Endometrial microvascular endothelial cells (primary cell): ENCODE data around the gene OS9. TPM values are rescaled to one million over a fixed set of nuclear protein-coding genes. Genes with fewer than 3 reads are reported as not detected.

ENCODE experiments used
- in situ Hi-C: cut with HindIII; loops from 2 replicates; pipeline ENCODE4 v1.10.0; 2017; ENCODE audit warnings: low sequenced_read_pairs, low pct_unique_long_range_greater_than_20kb; ENCODE audit errors: inconsistent ontology term
- total RNA-seq: library from RNA; depleted of rRNA; stranded (reverse); fragments of >200 nt; gene quantifications from one replicate; pipeline ENCODE4 v1.2.3, GENCODE V29; 2015; ENCODE audit errors: inconsistent ontology term

Gene OS9
- total RNA-seq, 1 donor from 2014 or later, result 295 TPM

DNA sequence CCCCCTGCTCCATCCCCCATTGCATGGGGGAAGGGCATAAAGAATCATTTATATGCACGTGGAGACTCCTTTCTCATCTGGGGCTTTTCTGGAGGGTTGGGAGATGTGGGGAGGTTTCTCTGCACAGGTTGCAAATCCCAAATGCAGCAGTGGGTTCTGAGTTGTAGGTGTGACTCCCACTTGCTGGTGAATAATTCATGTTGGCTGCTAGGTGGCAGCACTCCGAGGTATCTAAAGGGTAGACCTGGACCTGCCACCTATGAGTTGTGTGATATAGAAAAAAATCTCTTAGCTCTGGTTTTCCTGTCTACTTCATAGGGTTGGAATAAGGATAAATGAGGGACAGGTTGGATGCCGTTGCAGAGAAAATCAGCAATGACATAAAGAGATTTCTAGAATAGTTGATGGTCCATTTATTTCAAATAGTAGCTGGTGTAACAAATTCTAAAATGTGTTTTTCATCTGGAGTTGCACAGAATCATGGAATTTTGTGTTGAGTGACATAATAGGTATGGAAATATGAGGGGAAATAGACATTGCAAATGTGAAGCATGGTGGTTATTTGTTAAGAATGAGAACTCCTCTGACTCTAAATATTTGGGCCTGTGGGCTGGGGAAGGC lies 65.5 kb downstream of the OS9 start:
- in situ Hi-C loops, result no loop called here

DNA sequence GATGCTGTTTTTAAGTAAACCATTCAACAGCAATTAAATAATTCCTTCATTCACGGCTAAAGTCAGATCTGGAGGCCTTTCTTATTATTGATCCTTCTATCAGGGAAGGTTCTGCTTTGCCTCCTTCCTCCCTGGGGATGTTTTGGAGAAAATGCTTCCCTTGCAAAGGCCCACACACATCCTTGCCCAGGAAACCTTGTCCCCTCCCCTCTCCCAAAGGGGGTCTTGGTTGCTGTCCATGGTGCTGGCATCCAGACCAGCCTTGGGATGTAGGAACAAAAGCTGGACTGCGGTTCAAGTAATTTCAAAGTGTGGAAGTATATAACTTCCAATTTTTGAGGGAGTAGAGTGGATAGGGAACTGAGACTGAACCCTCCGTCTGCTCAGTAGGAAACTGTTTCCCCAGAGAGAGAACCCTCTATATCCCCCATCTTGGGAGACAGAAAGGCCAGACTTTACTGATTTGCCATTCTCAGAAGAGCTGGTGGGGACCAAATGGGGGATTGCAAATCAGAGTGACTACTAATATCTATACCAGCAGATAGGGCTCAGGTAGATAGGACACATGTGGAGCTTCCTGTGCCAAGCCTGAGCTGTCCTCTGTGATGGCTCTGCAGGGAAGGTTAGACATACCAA lies 66.5 kb downstream of the OS9 start:
- in situ Hi-C loops, result no loop called here

DNA sequence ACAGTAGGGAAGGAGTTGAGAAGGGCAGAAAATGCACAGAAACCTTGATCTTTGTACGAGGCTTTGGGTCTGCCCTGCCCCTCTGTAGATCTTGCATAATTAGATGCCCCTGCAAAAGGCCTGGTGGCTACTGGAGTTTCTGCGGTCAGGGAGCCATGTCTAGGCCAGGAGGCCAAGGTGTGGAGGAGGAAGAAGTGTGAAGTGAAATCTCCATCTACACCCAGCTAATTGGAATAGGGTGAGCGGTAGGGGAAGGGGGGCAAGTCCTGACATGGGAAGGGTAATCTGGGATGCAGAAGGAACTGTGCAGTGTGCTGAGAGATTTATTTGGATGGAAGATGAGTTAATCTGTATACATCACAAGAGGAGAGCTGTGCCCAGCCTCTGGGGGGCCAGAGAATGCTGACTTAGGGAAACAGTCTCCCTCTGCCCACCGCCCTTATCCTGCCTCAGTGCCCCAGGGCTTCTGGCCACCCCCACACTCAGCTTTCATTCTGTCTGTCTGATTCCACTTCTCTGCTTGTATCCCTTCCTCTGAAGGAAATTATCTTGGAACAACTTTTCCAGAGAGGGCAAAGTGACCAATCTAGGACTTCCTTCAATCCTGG lies 67.6 kb downstream of the OS9 start:
- in situ Hi-C loops, result no loop called here

DNA sequence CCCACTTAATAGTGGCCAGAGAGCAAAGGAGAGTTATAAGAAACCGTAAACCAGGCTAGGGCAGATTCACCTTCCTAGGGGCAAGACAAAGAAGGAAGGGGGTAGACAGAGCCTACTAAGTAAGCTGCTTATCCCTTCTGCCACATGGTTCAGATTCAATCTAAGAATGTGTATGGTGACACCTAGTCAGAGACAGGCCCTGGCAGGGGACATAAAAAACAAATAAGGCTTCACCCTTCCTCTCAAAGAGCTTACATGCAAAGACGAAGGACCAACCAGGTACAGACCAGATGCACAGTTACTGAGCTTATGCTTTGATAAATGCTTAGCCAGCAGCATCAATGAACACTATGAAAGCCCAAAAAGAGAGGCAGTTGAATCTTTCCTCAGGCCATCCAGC lies 68.5 kb downstream of the OS9 start:
- in situ Hi-C loops, result no loop called here

DNA sequence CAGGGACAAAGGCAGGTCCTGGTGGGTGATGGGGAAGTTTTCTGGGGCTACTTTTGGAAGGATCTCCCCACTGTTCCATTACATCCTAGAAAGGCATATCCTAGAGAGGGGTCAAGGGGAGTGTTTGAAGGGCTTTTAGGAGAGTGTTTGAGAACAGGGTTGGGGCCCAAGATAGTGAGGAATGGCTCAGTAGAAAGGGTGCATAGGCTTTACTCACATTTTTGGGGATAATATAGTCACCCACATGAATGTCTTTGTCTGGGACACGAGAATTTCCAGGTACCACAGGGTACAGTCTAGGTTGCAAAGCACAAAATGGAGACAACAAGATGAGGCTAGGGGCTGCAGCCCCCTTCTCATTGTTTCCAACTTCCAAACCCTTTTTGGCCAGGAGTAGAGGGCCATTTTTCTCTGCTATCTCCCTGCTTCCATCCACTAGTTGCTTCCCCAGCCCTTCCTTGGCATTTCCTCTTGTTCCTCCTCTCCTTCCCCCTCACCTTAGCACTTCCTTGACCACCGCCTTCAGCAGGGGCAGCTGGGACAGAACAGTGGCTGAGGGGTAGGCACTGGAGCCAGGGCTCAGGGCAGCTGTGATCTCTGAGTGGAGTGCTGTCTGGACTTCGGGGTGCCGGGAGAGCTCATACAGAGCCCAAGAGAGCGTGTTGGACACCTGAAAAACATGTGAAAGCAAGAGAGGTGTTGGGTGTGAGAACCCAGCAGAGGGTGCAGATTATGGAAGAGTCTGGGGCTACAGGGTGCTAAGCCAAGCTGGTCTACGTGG lies 70.1 kb downstream of the OS9 start:
- in situ Hi-C loops, result no loop called here

DNA sequence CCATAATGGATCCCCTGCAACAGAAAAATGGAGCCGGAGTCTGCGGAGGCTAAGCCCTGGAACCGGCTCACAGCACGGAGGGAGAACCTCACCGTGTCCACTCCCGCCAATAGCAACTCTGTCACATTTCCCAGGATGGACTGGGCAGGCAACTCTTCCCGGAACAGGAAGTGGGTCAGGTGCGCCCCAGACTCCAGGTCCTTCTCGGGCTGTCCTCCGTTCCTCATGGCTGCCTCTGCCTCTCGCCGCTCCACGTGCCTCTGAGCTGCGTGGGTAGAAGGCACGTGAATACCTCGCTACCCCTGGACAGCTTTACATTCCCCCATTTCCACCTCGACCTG lies 70.7 kb downstream of the OS9 start:
- in situ Hi-C loops, result no loop called here

DNA sequence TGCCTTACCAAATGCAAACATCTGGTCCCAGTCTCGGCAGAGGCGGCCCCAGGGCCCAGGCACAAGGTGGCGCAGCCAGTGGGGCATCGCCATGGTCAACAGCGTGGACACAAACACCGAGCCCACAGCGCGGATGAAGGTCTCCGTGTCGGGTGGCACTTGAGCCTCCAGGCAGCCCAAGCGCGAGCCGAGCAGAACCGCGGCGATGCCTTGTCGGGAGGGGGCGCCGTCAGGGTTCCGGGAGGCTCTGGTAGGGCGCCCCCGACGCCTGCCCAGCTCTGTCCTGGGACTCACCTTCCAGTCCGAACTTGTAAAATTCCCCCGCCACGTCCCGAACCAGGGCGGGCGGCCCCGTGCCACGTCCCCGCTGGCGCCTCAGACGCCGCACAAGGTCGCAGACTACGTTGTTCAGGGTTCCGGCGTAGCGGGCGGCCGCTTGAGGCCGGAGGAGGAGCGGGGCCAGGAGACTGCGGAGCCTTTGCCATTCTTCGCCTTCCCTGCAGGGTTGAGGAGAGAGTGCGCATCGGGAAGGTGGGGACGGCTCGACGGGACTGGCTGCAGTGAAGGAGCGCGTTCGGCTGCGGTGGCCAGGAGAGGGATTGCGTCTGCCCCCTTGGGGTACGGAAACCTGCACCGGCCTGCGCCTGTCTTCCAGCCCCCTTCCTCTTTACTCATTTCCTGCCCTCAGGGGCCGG lies 71.2 kb downstream of the OS9 start:
- in situ Hi-C loops, result no loop called here

DNA sequence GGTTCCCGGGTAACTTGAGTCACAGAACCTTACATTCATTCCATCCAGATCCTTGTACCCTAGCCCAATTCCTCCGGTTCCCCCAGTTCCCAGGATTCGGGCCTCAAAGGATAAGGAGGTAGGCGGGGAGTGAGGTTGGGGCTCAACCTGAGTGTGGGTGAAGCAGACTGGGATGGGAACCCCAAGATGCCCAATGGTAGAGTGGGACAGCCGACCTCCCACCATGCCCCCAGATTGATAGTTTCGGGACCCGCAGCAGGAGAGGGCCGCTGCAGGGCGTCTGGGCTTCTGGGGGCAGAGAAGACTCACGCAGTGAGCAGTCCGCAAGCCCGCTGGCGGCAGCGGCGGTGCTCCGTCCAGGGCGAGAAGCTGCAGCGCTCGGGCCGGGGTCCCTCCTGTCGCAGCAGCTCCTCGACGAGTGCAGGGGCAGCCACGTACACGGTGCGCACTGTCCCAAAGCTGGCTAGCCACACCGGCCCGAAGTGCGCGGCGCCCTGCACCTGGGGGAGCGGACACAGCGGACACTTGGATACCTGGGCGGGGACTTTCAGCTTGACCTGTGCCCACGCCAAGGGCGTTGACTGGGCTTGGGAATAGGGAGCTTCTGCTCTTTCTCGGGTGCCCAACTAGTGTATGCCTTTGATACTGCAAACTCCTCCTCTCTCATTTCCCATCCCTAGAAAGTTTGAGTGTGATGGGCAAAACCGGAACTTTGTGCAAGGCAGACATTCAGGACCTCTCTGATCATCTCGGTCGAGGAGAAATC lies 71.9 kb downstream of the OS9 start:
- in situ Hi-C loops, result no loop called here

DNA sequence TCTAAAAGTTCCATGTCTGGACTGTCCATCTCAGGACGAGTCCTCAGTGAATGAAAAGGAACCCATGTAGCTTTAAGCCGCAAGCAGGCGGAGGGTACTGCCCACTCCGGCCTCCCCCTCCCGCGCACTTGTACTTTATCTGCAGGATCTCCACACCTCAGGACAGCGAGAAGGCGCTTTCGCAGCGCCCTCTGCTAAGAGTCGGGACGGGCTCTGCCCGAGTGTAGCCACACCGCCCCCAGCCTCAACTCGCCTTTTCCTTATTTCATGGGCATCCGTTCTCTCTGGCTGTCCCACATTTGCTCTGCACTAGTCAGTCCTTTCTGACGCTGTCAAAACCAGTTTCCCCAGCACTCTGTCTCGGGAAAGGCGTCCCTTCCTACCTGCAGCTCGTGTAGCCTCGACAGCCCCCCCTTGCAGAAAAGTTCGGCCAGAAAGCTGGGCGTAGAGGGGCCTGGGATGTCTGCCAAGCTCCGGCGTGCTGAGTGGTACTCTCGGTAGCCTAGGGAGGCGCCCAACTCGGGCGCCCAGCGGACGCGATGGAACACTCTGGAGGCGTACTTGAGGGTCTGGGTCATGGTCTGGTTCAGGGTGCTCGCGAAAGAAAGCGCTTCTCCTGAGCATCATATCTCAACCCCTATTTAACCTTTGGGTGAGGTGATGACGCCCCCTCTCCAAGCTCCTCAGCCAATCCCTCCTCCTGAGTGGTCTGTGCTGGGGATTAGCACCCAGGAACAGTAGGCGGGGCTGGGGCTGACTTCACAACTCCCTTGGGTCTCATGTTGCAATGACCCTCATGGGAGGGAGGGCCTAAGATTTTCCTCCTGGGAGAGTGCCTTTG lies 72.8 kb downstream of the OS9 start, which contains the start of gene CYP27B1:
TSS of gene CYP27B1 (minus strand) at position 615 of the 841 bp plus-strand sequence. CDS start at position 578, 37 bp downstream.
- in situ Hi-C loops, result no loop called here

DNA sequence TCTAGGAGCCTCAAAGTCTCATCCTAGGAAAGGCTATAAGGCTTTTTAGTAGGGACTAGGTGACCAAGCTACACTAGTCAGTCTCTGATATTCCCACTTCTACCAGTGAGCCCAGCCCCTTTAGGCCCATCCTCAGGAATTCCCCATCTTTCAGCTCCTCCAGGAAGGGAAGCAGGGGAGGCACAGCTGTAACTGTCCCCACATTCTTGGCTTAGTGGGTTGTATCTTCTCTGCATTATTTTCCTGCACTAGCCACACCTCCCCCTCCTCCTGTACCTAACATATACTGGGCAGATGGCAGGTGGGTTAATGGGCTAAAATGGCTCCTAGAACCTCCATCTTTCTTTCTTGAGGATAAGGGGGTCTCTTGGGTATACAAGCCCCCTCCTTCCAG lies 73.4 kb downstream of the OS9 start:
- in situ Hi-C loops, result no loop called here

DNA sequence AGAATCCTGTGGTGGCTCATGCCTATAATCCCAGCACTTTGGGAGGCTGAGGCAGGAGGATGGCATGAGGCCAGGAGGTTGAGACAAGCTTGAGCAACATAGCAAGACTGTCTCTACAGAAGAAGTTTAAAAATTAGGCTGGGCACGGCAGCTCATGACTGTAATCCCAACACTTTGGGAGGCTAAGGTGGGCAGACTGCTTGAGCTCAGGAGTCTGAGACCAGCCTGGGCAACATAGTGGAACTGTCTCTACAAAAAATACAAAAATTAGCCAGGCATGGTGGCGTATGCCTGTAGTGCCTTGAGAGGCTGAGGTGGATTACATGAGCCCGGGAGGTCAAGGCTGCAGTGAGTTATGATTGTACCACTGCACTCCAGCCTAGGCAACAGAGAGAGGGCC lies 73.9 kb downstream of the OS9 start:
- in situ Hi-C loops, result no loop called here

DNA sequence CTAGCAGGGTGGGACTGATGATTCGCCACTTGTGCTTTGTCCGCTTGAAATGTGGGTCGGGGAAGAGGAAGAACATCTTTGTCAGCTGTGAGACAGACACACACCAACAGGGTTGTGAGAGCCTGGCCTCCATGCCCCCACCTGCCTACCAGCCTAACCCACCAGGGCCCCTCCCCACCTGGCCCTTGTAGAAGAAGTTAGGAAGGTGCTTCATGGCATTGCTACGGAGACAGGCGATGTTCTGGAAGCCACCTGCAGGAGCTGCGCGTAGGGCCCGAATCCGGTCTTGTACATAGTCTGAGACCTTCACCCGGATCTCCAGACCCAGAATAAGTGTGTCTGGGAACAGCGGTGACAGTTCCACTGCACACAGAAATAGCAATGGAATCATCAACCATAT lies 75.7 kb downstream of the OS9 start:
- in situ Hi-C loops, result no loop called here

DNA sequence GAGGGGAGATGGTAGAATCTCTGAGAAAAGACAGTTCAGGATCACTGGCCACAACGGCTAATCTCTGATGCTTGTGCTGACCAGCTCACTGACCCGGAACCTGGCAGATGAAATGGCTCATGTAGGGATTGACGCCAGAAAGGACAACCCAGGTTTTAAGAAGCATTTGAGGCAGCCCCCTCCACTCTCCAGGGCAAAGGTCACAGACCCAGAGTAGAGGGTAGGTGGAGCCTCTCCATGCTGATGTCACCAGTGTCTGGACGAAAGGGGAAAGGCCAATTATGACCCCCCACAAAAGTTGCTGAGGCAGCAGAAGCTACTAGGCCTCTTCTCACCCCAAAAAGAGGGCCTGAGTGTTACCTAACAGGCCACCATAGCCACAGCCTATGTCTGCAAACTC lies 76.8 kb downstream of the OS9 start:
- in situ Hi-C loops, result no loop called here

Other genes with a start within 250 kb of the OS9 start
- gene INHBE, start 238.8 kb upstream of the OS9 start, total RNA-seq, result not detected
- gene GLI1, start 234.3 kb upstream of the OS9 start, total RNA-seq, result not detected
- gene ARHGAP9, start 214.3 kb upstream of the OS9 start, total RNA-seq, result not detected
- gene MARS1, start 206.1 kb upstream of the OS9 start, total RNA-seq, result 119 TPM
- gene DDIT3, start 173.6 kb upstream of the OS9 start, total RNA-seq, result 6.6 TPM
- gene MBD6, start 171.3 kb upstream of the OS9 start, total RNA-seq, result 8.7 TPM
- 221 TPM for gene DCTN2, start 146.9 kb upstream of the OS9 start, total RNA-seq
- not detected for gene KIF5A, start 144.1 kb upstream of the OS9 start, total RNA-seq
- 12.5 TPM for gene PIP4K2C, start 102.9 kb upstream of the OS9 start, total RNA-seq
- gene DTX3, start 89.3 kb upstream of the OS9 start, total RNA-seq, result 6.2 TPM
- gene ARHGEF25, start 82.7 kb upstream of the OS9 start, total RNA-seq, result 0.09 TPM
- gene B4GALNT1, start 60.9 kb upstream of the OS9 start, total RNA-seq, result 0.19 TPM
- 1.2 TPM for gene AGAP2, start 44.6 kb downstream of the OS9 start, total RNA-seq
- gene TSPAN31, start 50.9 kb downstream of the OS9 start, total RNA-seq, result 37.3 TPM
- gene CDK4, start 58.2 kb downstream of the OS9 start, total RNA-seq, result 291 TPM
- 0.37 TPM for gene MARCHF9, start 61.0 kb downstream of the OS9 start, total RNA-seq
- gene CYP27B1, start 72.9 kb downstream of the OS9 start, total RNA-seq, result 1.9 TPM
- gene METTL1, start 78.0 kb downstream of the OS9 start, total RNA-seq, result 15.3 TPM
- gene EEF1AKMT3, start 78.5 kb downstream of the OS9 start, total RNA-seq, result 11.7 TPM
- 45.9 TPM for gene TSFM, start 88.7 kb downstream of the OS9 start, total RNA-seq
- 0.46 TPM for gene AVIL, start 124.6 kb downstream of the OS9 start, total RNA-seq
- 109 TPM for gene CTDSP2, start 152.6 kb downstream of the OS9 start, total RNA-seq
- gene ATP23, start 247.4 kb downstream of the OS9 start, total RNA-seq, result 3.7 TPM